SK-N-SH treated with all-trans-retinoic acid at 6 μM for 48 hours (cell line): ENCODE data around the gene NFKBIZ.
A peak's percentile ranks its signal among the peaks of the same experiment; 100 is the strongest.

Experiments
- ATAC-seq: fragments of 200-7000 bp; cut with Tn5 transposase; 3 replicates; pipeline ENCODE4 v1.9.1; 2020; ENCODE audit warnings: mild to moderate bottlenecking, moderate library complexity
- ARNTL ChIP-seq: fragments of 450-650 bp; formaldehyde crosslinking; IDR thresholded peaks from 2 replicates; pipeline ENCODE4 v1.5.0; 2020; ENCODE audit warnings: low read depth, mild to moderate bottlenecking, moderate library complexity, borderline replicate concordance
- BACH2 ChIP-seq: fragments of 250-450 bp; sonication (Bioruptor Pico); IDR thresholded peaks from 2 replicates; pipeline ENCODE4 v1.9.0; 2021; ENCODE audit warnings: mild to moderate bottlenecking, borderline replicate concordance
- CREB5 ChIP-seq: fragments of 250-450 bp; sonication (Bioruptor Pico); IDR thresholded peaks from 2 replicates; pipeline ENCODE4 v1.5.1; 2020; ENCODE audit warnings: low read depth, mild to moderate bottlenecking, moderate library complexity
- CSDC2 ChIP-seq: fragments of 250-450 bp; sonication (Bioruptor Pico); IDR thresholded peaks from 2 replicates; pipeline ENCODE4 v1.5.0; 2020; ENCODE audit warnings: mild to moderate bottlenecking, moderate library complexity
- CSRNP3 ChIP-seq: fragments of 250-450 bp; sonication (Bioruptor Pico); IDR thresholded peaks from 2 replicates; pipeline ENCODE4 v1.5.1; 2021; ENCODE audit warnings: mild to moderate bottlenecking, moderate library complexity
- ESRRG ChIP-seq: fragments of 250-450 bp; sonication (Bioruptor Pico); IDR thresholded peaks from 2 replicates; pipeline ENCODE4 v1.6.1; 2021; ENCODE audit warnings: mild to moderate bottlenecking
- ISL1 ChIP-seq: fragments of 250-450 bp; sonication (Bioruptor Pico); IDR thresholded peaks from 2 replicates; pipeline ENCODE4 v2.1.2; 2022; ENCODE audit warnings: mild to moderate bottlenecking, moderate library complexity
- OSR1 ChIP-seq: fragments of 250-450 bp; sonication (Bioruptor Pico); IDR thresholded peaks from 2 replicates; pipeline ENCODE4 v1.8.0; 2022; ENCODE audit warnings: moderate library complexity, mild to moderate bottlenecking, inconsistent platforms
- PATZ1 ChIP-seq: fragments of 250-450 bp; sonication (Bioruptor Pico); IDR thresholded peaks from 2 replicates; pipeline ENCODE4 v1.8.0; 2020; ENCODE audit warnings: mild to moderate bottlenecking, moderate library complexity, borderline replicate concordance
- POU6F1 ChIP-seq: fragments of 250-450 bp; sonication (Bioruptor Pico); IDR thresholded peaks from 2 replicates; pipeline ENCODE4 v1.8.0; 2021; ENCODE audit warnings: low read depth, mild to moderate bottlenecking, moderate library complexity, borderline replicate concordance
- PPARA ChIP-seq: fragments of 250-450 bp; sonication (Bioruptor Pico); IDR thresholded peaks from 2 replicates; pipeline ENCODE4 v1.5.0; 2020; ENCODE audit warnings: mild to moderate bottlenecking, borderline replicate concordance
- RARB ChIP-seq: fragments of 250-450 bp; sonication (Bioruptor Pico); IDR thresholded peaks from 2 replicates; pipeline ENCODE4 v1.8.0; 2021; ENCODE audit warnings: mild to moderate bottlenecking, moderate library complexity
- SNAI2 ChIP-seq: fragments of 250-450 bp; sonication (Bioruptor Pico); IDR thresholded peaks from 2 replicates; pipeline ENCODE4 v1.5.0; 2020; ENCODE audit warnings: mild to moderate bottlenecking, moderate library complexity
- TCF4 ChIP-seq: fragments of 250-450 bp; sonication (Bioruptor Pico); IDR thresholded peaks from 2 replicates; pipeline ENCODE4 v1.8.0; 2021; ENCODE audit warnings: mild to moderate bottlenecking, moderate library complexity, borderline replicate concordance
- TOX ChIP-seq: fragments of 250-450 bp; sonication (Bioruptor Pico); IDR thresholded peaks from 2 replicates; pipeline ENCODE4 v1.8.0; 2021; ENCODE audit warnings: mild to moderate bottlenecking, moderate library complexity, borderline replicate concordance
- TSHZ2 ChIP-seq: fragments of 250-450 bp; sonication (Bioruptor Pico); IDR thresholded peaks from 2 replicates; pipeline ENCODE4 v1.5.0; 2020; ENCODE audit warnings: mild to moderate bottlenecking, moderate library complexity
- ZC3H10 ChIP-seq: fragments of 250-450 bp; sonication (Bioruptor Pico); IDR thresholded peaks from 2 replicates; pipeline ENCODE4 v1.5.1; 2021; ENCODE audit warnings: mild to moderate bottlenecking, moderate library complexity
- ZFP3 ChIP-seq: fragments of 250-450 bp; sonication (Bioruptor Pico); IDR thresholded peaks from 2 replicates; pipeline ENCODE4 v1.5.0; 2020; ENCODE audit warnings: mild to moderate bottlenecking, moderate library complexity
- ZFP30 ChIP-seq: fragments of 450-650 bp; formaldehyde crosslinking; IDR thresholded peaks from 2 replicates; pipeline ENCODE4 v1.5.0; 2022; ENCODE audit warnings: mild to moderate bottlenecking, moderate library complexity
- ZNF565 ChIP-seq: fragments of 450-650 bp; formaldehyde crosslinking; conservative IDR thresholded peaks from 2 replicates; pipeline ENCODE4 v1.5.0; 2020; ENCODE audit warnings: low read depth, mild to moderate bottlenecking, moderate library complexity
- ZNF70 ChIP-seq: fragments of 450-650 bp; formaldehyde crosslinking; IDR thresholded peaks from 2 replicates; pipeline ENCODE4 v1.5.0; 2020; ENCODE audit warnings: mild to moderate bottlenecking, moderate library complexity

The NFKBIZ gene

GRCh38 chr3:101900736-101901135 is 51.4 kb downstream of the NFKBIZ start:
- TF ChIP-seq ZFP3 (no peak), ZNF565 (no peak), ESRRG (CRISPR knock-in tag) (no peak), POU6F1 (no peak), ARNTL (no peak), TSHZ2 (CRISPR knock-in tag) (no peak), PATZ1 (no peak), ZNF70 (CRISPR knock-in tag) (no peak), OSR1 (CRISPR knock-in tag) (no peak), TOX (no peak), SNAI2 (no peak), TCF4 (no peak), ZC3H10 (no peak), ISL1 (CRISPR knock-in tag) (no peak), PPARA (CRISPR knock-in tag) (no peak), CSRNP3 (CRISPR knock-in tag) (no peak), RARB (CRISPR knock-in tag) (no peak), CREB5 (CRISPR knock-in tag) (no peak), BACH2 (CRISPR knock-in tag) (no peak), ZFP30 (no peak)
- peak; percentile 43; the same call in 2 of the 3 replicates for ATAC-seq

- peak; percentile 75 for ATAC-seq
- TF ChIP-seq ISL1 (CRISPR knock-in tag) (no peak), TSHZ2 (CRISPR knock-in tag) (no peak), ZNF565 (no peak), PATZ1 (no peak), CSDC2 (CRISPR knock-in tag) (no peak), TCF4 (no peak), POU6F1 (no peak), ZNF70 (CRISPR knock-in tag) (no peak), ZFP30 (no peak)
Observed at GRCh38 chr3:101902041-101902440, 52.7 kb downstream of the NFKBIZ start.
